Measurements from ENCODE around the gene HSPH1. TPM values are rescaled to one million over a fixed set of nuclear protein-coding genes. Genes with fewer than 3 reads are reported as not detected.

HSPH1 gene
- total and polyA plus RNA-seq, 2 of the 13 experiments (the other 11 are each of a cell fraction or from before 2014, with no cell fraction given): 13.0 to 62.9 TPM

DNA sequence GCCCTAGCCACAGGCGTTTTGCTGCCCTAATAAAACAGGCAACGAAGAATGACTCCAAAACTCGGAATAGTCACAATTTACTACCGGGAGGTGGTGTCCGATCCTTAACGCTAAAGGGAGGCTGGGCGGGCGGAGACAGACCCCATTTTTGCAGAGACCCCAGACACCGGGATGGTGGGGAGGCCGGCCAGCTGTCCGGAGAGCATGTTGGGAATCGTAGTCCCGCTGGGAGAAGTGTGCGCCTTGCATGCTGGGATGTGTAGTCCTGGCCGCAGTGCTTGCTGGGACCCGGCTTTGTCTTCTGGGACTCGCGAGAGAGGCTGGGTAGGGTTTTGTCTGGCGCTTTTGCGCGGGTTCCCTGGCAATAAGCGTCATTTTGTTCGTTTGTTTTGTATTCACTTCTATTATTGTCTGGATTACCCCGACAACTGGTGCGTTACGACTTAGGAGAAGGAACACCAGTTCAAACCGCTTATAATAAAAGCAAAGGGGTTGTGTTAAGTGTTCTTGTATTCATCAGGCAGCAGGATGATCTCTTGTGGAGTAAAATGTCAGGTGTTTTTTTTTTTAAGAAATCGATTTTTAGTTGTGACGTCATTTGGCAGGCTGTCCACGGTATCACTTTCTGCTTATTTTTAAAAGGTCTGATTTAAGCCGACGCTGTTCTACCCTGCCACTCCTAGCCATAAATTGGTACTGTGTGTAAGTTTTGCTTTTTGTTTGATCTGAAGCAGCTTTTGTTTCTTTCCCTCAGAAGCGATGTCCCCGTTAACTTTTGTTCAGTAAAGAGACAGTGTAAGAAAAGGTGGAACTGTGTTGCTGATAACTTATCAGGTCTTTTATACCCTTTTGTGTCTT is 676 bp upstream of the HSPH1 start (continued):
- TF ChIP-seq, protein P1, sequence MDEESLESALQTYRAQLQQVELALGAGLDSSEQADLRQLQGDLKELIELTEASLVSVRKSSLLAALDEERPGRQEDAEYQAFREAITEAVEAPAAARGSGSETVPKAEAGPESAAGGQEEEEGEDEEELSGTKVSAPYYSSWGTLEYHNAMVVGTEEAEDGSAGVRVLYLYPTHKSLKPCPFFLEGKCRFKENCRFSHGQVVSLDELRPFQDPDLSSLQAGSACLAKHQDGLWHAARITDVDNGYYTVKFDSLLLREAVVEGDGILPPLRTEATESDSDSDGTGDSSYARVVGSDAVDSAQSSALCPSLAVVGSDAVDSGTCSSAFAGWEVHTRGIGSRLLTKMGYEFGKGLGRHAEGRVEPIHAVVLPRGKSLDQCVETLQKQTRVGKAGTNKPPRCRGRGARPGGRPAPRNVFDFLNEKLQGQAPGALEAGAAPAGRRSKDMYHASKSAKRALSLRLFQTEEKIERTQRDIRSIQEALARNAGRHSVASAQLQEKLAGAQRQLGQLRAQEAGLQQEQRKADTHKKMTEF (CRISPR knock-in tag; IDR thresholded peaks at IDR 0.05): no peak; the same call in 1 of the 2 replicates
- TF ChIP-seq ARNT2 (CRISPR knock-in tag; IDR thresholded peaks at IDR 0.05; ENCODE audit: low read depth) (no peak), NFATC3 (CRISPR knock-in tag; IDR thresholded peaks at IDR 0.05) (no peak), JUN (CRISPR knock-in tag; IDR thresholded peaks at IDR 0.05) (no peak), SALL1 (CRISPR knock-in tag; IDR thresholded peaks at IDR 0.05) (peak; percentile 18; the same call in 1 of the 2 replicates), HHEX (CRISPR knock-in tag; IDR thresholded peaks at IDR 0.05) (no peak), ZKSCAN5 (CRISPR knock-in tag; IDR thresholded peaks at IDR 0.05) (no peak), MBNL3 (CRISPR knock-in tag; conservative IDR thresholded peaks at IDR 0.05) (no peak), ZBTB38 (CRISPR knock-in tag; IDR thresholded peaks at IDR 0.05) (no peak), ZNF24 (IDR thresholded peaks at IDR 0.05) (no peak), NR2F1 (CRISPR knock-in tag; IDR thresholded peaks at IDR 0.05) (no peak), CREM (IDR thresholded peaks at IDR 0.05) (peak; percentile 97), CREM (CRISPR knock-in tag; IDR thresholded peaks at IDR 0.05) (no peak; the same call in 1 of the 2 replicates), KLF15 (CRISPR knock-in tag; IDR thresholded peaks at IDR 0.05; ENCODE audit: borderline replicate concordance) (no peak; the same call in 1 of the 2 replicates), SP4 (CRISPR knock-in tag; IDR thresholded peaks at IDR 0.05) (no peak), ONECUT2 (CRISPR knock-in tag; IDR thresholded peaks at IDR 0.05) (peak; percentile 91), ZBTB42 (CRISPR knock-in tag; IDR thresholded peaks at IDR 0.05) (peak; percentile 11; the same call in 1 of the 2 replicates), ZNF124 (CRISPR knock-in tag; IDR thresholded peaks at IDR 0.05) (no peak; the same call in 1 of the 2 replicates), ZNF160 (CRISPR knock-in tag; IDR thresholded peaks at IDR 0.05) (no peak), GATAD1 (CRISPR knock-in tag; IDR thresholded peaks at IDR 0.05) (peak; percentile 89), ATF6 (CRISPR knock-in tag; conservative IDR thresholded peaks at IDR 0.05) (no peak), KDM1A (CRISPR knock-in tag; IDR thresholded peaks at IDR 0.05) (no peak)
- TF ChIP-seq, protein P2, sequence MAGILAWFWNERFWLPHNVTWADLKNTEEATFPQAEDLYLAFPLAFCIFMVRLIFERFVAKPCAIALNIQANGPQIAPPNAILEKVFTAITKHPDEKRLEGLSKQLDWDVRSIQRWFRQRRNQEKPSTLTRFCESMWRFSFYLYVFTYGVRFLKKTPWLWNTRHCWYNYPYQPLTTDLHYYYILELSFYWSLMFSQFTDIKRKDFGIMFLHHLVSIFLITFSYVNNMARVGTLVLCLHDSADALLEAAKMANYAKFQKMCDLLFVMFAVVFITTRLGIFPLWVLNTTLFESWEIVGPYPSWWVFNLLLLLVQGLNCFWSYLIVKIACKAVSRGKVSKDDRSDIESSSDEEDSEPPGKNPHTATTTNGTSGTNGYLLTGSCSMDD (CRISPR knock-in tag; IDR thresholded peaks at IDR 0.05): no peak
- TF ChIP-seq, protein P3, sequence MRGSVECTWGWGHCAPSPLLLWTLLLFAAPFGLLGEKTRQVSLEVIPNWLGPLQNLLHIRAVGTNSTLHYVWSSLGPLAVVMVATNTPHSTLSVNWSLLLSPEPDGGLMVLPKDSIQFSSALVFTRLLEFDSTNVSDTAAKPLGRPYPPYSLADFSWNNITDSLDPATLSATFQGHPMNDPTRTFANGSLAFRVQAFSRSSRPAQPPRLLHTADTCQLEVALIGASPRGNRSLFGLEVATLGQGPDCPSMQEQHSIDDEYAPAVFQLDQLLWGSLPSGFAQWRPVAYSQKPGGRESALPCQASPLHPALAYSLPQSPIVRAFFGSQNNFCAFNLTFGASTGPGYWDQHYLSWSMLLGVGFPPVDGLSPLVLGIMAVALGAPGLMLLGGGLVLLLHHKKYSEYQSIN (CRISPR knock-in tag; IDR thresholded peaks at IDR 0.05; ENCODE audit: borderline replicate concordance): no peak
- TF ChIP-seq, protein P4, sequence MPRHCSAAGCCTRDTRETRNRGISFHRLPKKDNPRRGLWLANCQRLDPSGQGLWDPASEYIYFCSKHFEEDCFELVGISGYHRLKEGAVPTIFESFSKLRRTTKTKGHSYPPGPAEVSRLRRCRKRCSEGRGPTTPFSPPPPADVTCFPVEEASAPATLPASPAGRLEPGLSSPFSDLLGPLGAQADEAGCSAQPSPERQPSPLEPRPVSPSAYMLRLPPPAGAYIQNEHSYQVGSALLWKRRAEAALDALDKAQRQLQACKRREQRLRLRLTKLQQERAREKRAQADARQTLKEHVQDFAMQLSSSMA (CRISPR knock-in tag; IDR thresholded peaks at IDR 0.05): no peak

Measured in HepG2 (cell line).